ENCODE measurements around the gene PHOSPHO2. TPM values are rescaled to one million over a fixed set of nuclear protein-coding genes. Genes with fewer than 3 reads are reported as not detected.
"Not testable (repeated sequence)": the region's sequence is repeated elsewhere in the genome, so short reads cannot be mapped to it uniquely, and the experiment has no call there.

Gene PHOSPHO2
- total and polyA plus RNA-seq, 11 donors: 0.80 to 5.4 (median 3.0) TPM

GRCh38 chr2:169683054-169683424 is 11.2 kb upstream of the PHOSPHO2 start:
- Histone ChIP-seq H3K9me3 (peaks cover 0 to 11% (median 0%) of the 10 kb centered on the region in 12 donors), H3K4me3 (no peak overlapping the region), H3K36me3 (no peaks in the 10 kb centered on the region), H3K27me3 (no peaks in the 10 kb centered on the region), H3K27ac (no peak overlapping the region), H3K4me1 (no peaks in the 10 kb centered on the region)
- 66 to 89% (median 75%) methylated on average over 3 of the region's 3 CpGs for WGBS, 4 donors
- TF ChIP-seq POLR2A (IDR thresholded peaks at IDR 0.05): no peak
- TF ChIP-seq, protein P1, sequence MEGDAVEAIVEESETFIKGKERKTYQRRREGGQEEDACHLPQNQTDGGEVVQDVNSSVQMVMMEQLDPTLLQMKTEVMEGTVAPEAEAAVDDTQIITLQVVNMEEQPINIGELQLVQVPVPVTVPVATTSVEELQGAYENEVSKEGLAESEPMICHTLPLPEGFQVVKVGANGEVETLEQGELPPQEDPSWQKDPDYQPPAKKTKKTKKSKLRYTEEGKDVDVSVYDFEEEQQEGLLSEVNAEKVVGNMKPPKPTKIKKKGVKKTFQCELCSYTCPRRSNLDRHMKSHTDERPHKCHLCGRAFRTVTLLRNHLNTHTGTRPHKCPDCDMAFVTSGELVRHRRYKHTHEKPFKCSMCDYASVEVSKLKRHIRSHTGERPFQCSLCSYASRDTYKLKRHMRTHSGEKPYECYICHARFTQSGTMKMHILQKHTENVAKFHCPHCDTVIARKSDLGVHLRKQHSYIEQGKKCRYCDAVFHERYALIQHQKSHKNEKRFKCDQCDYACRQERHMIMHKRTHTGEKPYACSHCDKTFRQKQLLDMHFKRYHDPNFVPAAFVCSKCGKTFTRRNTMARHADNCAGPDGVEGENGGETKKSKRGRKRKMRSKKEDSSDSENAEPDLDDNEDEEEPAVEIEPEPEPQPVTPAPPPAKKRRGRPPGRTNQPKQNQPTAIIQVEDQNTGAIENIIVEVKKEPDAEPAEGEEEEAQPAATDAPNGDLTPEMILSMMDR (IDR thresholded peaks at IDR 0.05): no peak
- no peak for DNase-seq
- ATAC-seq: no peak
- intact Hi-C loops (cut with DNase I): no loop called here

DNA sequence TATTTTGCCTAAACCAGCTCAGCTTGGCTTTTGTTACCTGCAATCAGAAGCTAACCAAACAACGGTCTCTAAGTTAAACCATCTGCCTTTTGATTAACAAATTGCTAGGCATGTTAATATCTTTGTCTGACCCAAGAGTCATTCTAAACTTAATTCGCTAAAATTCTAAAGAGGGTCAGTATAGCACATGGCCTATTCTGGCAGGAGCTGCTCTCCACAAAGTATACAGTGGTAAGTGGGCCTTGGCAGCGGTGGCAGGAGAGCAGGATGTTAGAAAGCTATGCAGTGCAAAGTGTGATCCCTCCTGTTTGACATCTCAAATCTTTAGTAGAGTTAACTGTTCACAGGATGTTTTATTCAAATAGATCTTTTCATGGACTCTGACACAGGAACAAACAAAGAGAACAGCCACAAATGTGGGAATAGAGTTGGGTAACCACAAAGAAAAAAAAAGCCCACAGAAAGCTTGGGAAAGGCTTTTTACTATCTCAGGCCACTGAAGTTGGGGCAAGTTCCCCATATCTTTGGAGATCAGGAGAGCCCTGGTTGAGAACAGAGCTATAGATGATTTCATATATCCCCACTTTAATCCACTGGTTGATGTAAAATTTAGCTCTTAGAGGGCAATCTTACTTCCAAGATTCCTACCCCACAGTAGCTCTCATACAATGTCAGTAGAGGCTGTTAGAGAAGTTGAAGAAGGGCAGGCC is 10.7 kb upstream of the PHOSPHO2 start:
- Histone ChIP-seq H3K27me3 (no peaks in the 10 kb centered on the region), H3K36me3 (no peaks in the 10 kb centered on the region), H3K9me3 (peaks cover 0 to 11% (median 0%) of the 10 kb centered on the region in 12 donors), H3K27ac (no peak overlapping the region), H3K4me1 (no peaks in the 10 kb centered on the region), H3K4me3 (no peak overlapping the region)
- WGBS, 4 donors: 73 to 85% (median 81%) methylated on average over 3 of the region's 3 CpGs
- no peak for TF ChIP-seq POLR2A (IDR thresholded peaks at IDR 0.05)
- TF ChIP-seq, protein P1 (IDR thresholded peaks at IDR 0.05): no peak
- intact Hi-C loops (cut with DNase I): no loop called here
- ATAC-seq (no peak), DNase-seq (no peak)

DNA sequence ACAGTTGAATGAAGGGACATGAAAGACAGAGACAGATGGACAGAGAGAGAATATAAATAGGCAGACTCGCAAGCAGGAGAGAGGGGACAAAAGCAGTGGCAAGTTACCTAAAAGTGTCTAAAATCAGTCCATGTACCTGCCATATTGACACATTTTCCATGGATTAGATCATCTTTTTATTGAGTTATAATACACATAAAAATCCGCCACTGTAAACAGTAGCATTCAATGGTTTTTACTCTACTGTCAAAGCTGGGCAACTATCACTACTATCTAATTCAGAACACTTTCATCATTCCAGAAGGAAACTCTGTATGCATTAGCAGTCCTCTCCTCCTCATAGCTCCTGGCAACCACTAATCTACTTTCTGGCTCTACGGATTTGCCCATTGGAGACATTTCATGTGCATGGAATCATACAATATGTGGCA is 10.1 kb upstream of the PHOSPHO2 start:
- Histone ChIP-seq H3K27me3 (no peaks in the 10 kb centered on the region), H3K27ac (no peak overlapping the region), H3K4me3 (no peak overlapping the region), H3K9me3 (peaks cover 0 to 13% (median 0%) of the 10 kb centered on the region in 12 donors), H3K4me1 (no peaks in the 10 kb centered on the region), H3K36me3 (no peaks in the 10 kb centered on the region)
- TF ChIP-seq, protein P1 (IDR thresholded peaks at IDR 0.05): no peak
- no peak for TF ChIP-seq POLR2A (IDR thresholded peaks at IDR 0.05)
- 72 to 92% (median 81%) methylated on average over 3 of the region's 3 CpGs for WGBS, 4 donors
- DNase-seq (no peak), ATAC-seq (no peak)
- intact Hi-C loops (cut with DNase I): no loop called here

GRCh38 chr2:169684712-169685111 is 9.6 kb upstream of the PHOSPHO2 start:
- intact Hi-C loops (cut with DNase I); H3K36me3 ChIP-seq; H3K4me1 ChIP-seq; H3K4me3 ChIP-seq; ATAC-seq; DNase-seq; H3K27me3 ChIP-seq; H3K27ac ChIP-seq: not testable (repeated sequence)
- 85 to 96% (median 91%) methylated on average over 2 of the region's 2 CpGs for WGBS, 4 donors
- peaks cover 0 to 18% (median 0%) of the 10 kb centered on the region in 12 donors for H3K9me3 ChIP-seq

DNA sequence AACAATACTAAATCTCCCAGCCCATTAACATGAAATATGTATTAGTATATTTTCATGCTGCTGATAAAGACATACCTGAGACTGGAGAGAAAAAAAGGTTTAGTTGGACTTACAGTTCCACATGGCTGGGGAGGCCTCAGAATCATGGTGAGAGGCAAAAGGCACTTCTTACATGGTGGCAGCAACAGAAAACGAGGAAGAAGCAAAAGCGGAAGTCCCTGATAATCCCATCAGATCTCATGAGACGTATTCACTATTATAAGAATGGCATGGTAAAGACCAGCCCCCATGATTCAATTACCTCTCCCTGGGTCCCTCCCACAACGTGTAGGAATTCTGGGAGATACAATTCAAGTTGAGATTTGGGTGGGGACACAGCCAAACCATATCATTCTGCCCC is 7.4 kb upstream of the PHOSPHO2 start:
- H3K4me3 ChIP-seq; H3K27me3 ChIP-seq; H3K36me3 ChIP-seq; DNase-seq; H3K4me1 ChIP-seq; ATAC-seq; intact Hi-C loops (cut with DNase I); H3K27ac ChIP-seq: not testable (repeated sequence)
- 78 to 82% (median 81%) methylated on average over 4 of the region's 4 CpGs for WGBS, 4 donors
- peaks cover 0 to 27% (median 1%) of the 10 kb centered on the region in 12 donors for H3K9me3 ChIP-seq

DNA sequence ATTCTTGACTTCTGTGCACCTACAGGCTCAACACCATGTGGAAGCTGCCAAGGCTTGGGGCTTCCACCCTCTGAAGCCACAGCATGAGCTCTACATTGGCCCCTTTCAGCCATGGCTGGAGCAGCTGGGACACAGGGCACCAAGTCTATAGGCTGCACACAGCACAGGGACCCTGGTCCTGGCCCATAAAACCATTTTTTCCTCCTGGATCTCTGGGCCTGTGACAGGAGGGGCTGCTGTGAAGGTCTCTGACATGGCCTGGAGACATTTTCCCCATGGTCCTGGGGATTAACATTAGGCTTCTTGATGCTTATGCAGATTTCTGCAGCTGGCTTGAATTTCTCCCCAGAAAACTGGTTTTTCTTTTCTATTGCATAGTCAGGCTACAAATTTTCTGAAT is 6.3 kb upstream of the PHOSPHO2 start:
- H3K4me3 ChIP-seq; H3K27ac ChIP-seq; H3K27me3 ChIP-seq; DNase-seq; H3K36me3 ChIP-seq; H3K4me1 ChIP-seq; intact Hi-C loops (cut with DNase I); ATAC-seq: not testable (repeated sequence)
- peaks cover 0 to 27% (median 1%) of the 10 kb centered on the region in 12 donors for H3K9me3 ChIP-seq

Data from heart left ventricle (tissue), 16 donors.